IMR-90 (cell line): ENCODE data around the gene CBLN2. TPM values are rescaled to one million over a fixed set of nuclear protein-coding genes. Genes with fewer than 3 reads are reported as not detected.

Source experiments
- ATAC-seq: fragments of 200-7000 bp; cut with Tn5 transposase; 2 replicates; pipeline ENCODE4 v1.9.1; 2020; ENCODE audit warnings: low read depth, mild to moderate bottlenecking, moderate library complexity
- BruUV-seq: library from RNA; stranded (reverse); fragments of 400-500 nt; replicated peaks from 2 replicates; lab custom pipeline; 2021; lab: Mats Ljungman, UMichigan
- CTCF ChIA-PET: fragments of 300-600 bp; formaldehyde crosslinking; extraction: SDS; loops from one replicate; lab custom pipeline; 2021; ENCODE audit warnings: antibody characterized with exemption; lab: Yijun Ruan, JAX
- POLR2A ChIA-PET: fragments of 300-600 bp; sonication (Branson Sonifier 250); formaldehyde crosslinking; loops from one replicate; lab custom pipeline; 2022; ENCODE audit warnings: antibody characterized with exemption; ENCODE audit not compliant: unreplicated experiment; lab: Charles Lee
- DNase-seq: peaks from one replicate; pipeline ENCODE4 v3.0.0; 2013
- H2AFZ ChIP-seq: replicated peaks from 2 replicates; pipeline ENCODE3; 2013; ENCODE audit warnings: low read length, mild to moderate bottlenecking; ENCODE audit not compliant: poor library complexity
- H2AK5ac ChIP-seq: 2 replicates; pipeline ENCODE4 v1.6.1; 2013; ENCODE audit warnings: low read depth, low read length, inconsistent platforms
- H2AK9ac ChIP-seq: replicated peaks from 2 replicates; pipeline ENCODE3; 2013; ENCODE audit warnings: mild to moderate bottlenecking, low read depth, low read length, moderate library complexity; ENCODE audit not compliant: poor library complexity
- H2BK120ac ChIP-seq: 2 replicates; pipeline ENCODE4 v1.6.1; 2013; ENCODE audit warnings: low read depth, low read length, inconsistent platforms
- H2BK15ac ChIP-seq: 3 replicates; pipeline ENCODE4 v1.6.1; 2013; ENCODE audit warnings: low read depth, low read length, inconsistent platforms
- H2BK20ac ChIP-seq: 2 replicates; pipeline ENCODE4 v1.6.1; 2013; ENCODE audit warnings: low read depth, mild to moderate bottlenecking, inconsistent platforms, low read length, moderate library complexity
- H2BK5ac ChIP-seq: 2 replicates; pipeline ENCODE4 v1.6.1; 2013; ENCODE audit warnings: mild to moderate bottlenecking, low read depth, low read length, inconsistent platforms; ENCODE audit not compliant: poor library complexity, severe bottlenecking
- H3K14ac ChIP-seq: replicated peaks from 2 replicates; pipeline ENCODE4 v1.6.1; 2013; ENCODE audit warnings: low read depth, low read length, inconsistent platforms
- H3K18ac ChIP-seq: 2 replicates; pipeline ENCODE4 v1.6.1; 2013; ENCODE audit warnings: low read depth, low read length, control low read depth
- H3K23ac ChIP-seq: 2 replicates; pipeline ENCODE4 v1.6.1; 2013; ENCODE audit warnings: low read depth, low read length, inconsistent platforms
- H3K27ac ChIP-seq: 2 replicates; pipeline ENCODE4 v1.5.1; 2013; ENCODE audit warnings: mild to moderate bottlenecking, control low read depth, low read length; ENCODE audit not compliant: insufficient read depth
- H3K27me3 ChIP-seq: 2 replicates; pipeline ENCODE4 v1.6.1; 2013; ENCODE audit warnings: low read length; ENCODE audit not compliant: control insufficient read depth, insufficient read depth
- H3K36me3 ChIP-seq: 2 replicates; pipeline ENCODE4 v1.6.1; 2013; ENCODE audit warnings: low read length, mixed read lengths; ENCODE audit not compliant: control insufficient read depth, insufficient read depth
- H3K4ac ChIP-seq: 2 replicates; pipeline ENCODE4 v1.6.1; 2013; ENCODE audit warnings: low read depth, low read length, inconsistent platforms
- H3K4me1 ChIP-seq: 2 replicates; pipeline ENCODE4 v1.6.1; 2013; ENCODE audit warnings: low read length, mixed read lengths; ENCODE audit not compliant: control insufficient read depth, insufficient read depth
- H3K4me2 ChIP-seq: 2 replicates; pipeline ENCODE4 v1.6.1; 2013; ENCODE audit warnings: low read depth, mild to moderate bottlenecking, control low read depth, low read length, moderate library complexity
- H3K4me3 ChIP-seq: 2 replicates; pipeline ENCODE4 v1.5.1; 2013; ENCODE audit warnings: low read depth, mild to moderate bottlenecking, control low read depth, low read length, moderate library complexity; ENCODE audit not compliant: insufficient read depth
- H3K56ac ChIP-seq: 2 replicates; pipeline ENCODE4 v1.6.1; 2013; ENCODE audit warnings: low read length, inconsistent platforms; ENCODE audit not compliant: insufficient read depth; ENCODE audit errors: extremely low read depth
- H3K79me1 ChIP-seq, 2 experiments: 2 replicates each; pipeline ENCODE4 v1.6.1; 2013; ENCODE audit warnings: low read length in 2 of 2, inconsistent platforms in 1 of 2, low read depth in 1 of 2
- H3K9ac ChIP-seq: 2 replicates; pipeline ENCODE4 v1.6.1; 2013; ENCODE audit warnings: low read depth, low read length, control low read depth
- H3K9me1 ChIP-seq: 2 replicates; pipeline ENCODE4 v1.6.1; 2013; ENCODE audit warnings: low read length, inconsistent platforms; ENCODE audit not compliant: insufficient read depth
- H3K9me3 ChIP-seq: 2 replicates; pipeline ENCODE4 v1.6.1; 2013; ENCODE audit warnings: low read length; ENCODE audit not compliant: control insufficient read depth, insufficient read depth
- H4K20me1 ChIP-seq: 2 replicates; pipeline ENCODE4 v1.6.1; 2013; ENCODE audit warnings: low read length, inconsistent platforms; ENCODE audit not compliant: insufficient read depth
- H4K5ac ChIP-seq: 2 replicates; pipeline ENCODE4 v1.6.1; 2013; ENCODE audit warnings: mild to moderate bottlenecking, low read depth, low read length, control low read depth
- H4K8ac ChIP-seq, 2 experiments: 2 replicates each; pipeline ENCODE4 v1.6.1; 2013; ENCODE audit warnings: low read depth in 2 of 2, low read length in 2 of 2, control low read depth in 1 of 2, inconsistent platforms in 1 of 2
- H4K91ac ChIP-seq: 2 replicates; pipeline ENCODE4 v1.6.1; 2013; ENCODE audit warnings: low read depth, low read length, inconsistent platforms; ENCODE audit not compliant: insufficient read depth
- CEBPB ChIP-seq: IDR thresholded peaks from 2 replicates; pipeline ENCODE4 v1.6.1; 2012; ENCODE audit warnings: low read depth, low read length, improper control_type of control experiment
- CTCF ChIP-seq: conservative IDR thresholded peaks from 2 replicates; pipeline ENCODE4 v1.5.1; 2012; ENCODE audit warnings: mild to moderate bottlenecking, low read depth, low read length, improper control_type of control experiment
- FOS ChIP-seq: fragments of 150-350 bp; IDR thresholded peaks from 2 replicates; pipeline ENCODE4 v1.6.1; 2016; ENCODE audit warnings: low read depth, low read length
- MAFK ChIP-seq: IDR thresholded peaks from 2 replicates; pipeline ENCODE4 v1.6.1; 2012; ENCODE audit warnings: low read depth, low read length, improper control_type of control experiment
- MAZ ChIP-seq: IDR thresholded peaks from 2 replicates; pipeline ENCODE4 v1.6.1; 2012; ENCODE audit warnings: low read depth, mild to moderate bottlenecking, low read length, improper control_type of control experiment, moderate library complexity, borderline replicate concordance
- NFE2L2 ChIP-seq: fragments of 150-350 bp; IDR thresholded peaks from 2 replicates; pipeline ENCODE4 v1.6.1; 2016; ENCODE audit warnings: low read depth, mild to moderate bottlenecking, low read length
- RAD21 ChIP-seq: IDR thresholded peaks from 2 replicates; pipeline ENCODE4 v1.6.1; 2012; ENCODE audit warnings: low read length, improper control_type of control experiment
- RFX5 ChIP-seq: IDR thresholded peaks from 2 replicates; pipeline ENCODE4 v1.8.0; 2012; ENCODE audit warnings: low read depth, mild to moderate bottlenecking, low read length, moderate library complexity
- USF2 ChIP-seq: fragments of 150-350 bp; IDR thresholded peaks from 2 replicates; pipeline ENCODE4 v1.6.1; 2017; ENCODE audit warnings: mild to moderate bottlenecking, antibody characterized with exemption, low read length, low read depth
- WGBS, 2 experiments: methylation state at CpG; one replicate each; pipeline versions ENCODE4 v1.1.5 to v1.1.7; 2013; ENCODE audit warnings: missing lambda C conversion rate in 2 of 2; ENCODE audit not compliant: insufficient read length in 1 of 2; ENCODE audit errors: extremely low coverage in 2 of 2; 5-methylcytosine and 5-hydroxymethylcytosine counted together
- dilution Hi-C: fragments of 300-500 bp; cut with HindIII; formaldehyde crosslinking; loops from one replicate; pipeline ENCODE4 v1.14.3; 2018; ENCODE audit warnings: low sequenced_read_pairs; ENCODE audit not compliant: unreplicated experiment
- in situ Hi-C: fragments of 300-500 bp; cut with MboI; formaldehyde crosslinking; loops from 3 replicates; pipeline ENCODE4 v1.14.3; 2019; ENCODE audit warnings: low sequenced_read_pairs, inconsistent platforms, mixed read lengths
- intact Hi-C: fragments of 100-400 bp; cut with micrococcal nuclease; formaldehyde crosslinking; loops from 2 replicates; pipeline ENCODE4 v1.10.0; 2022
- polyA plus RNA-seq, 3 experiments: library from polyadenylated mRNA; depleted of rRNA; stranded (reverse); fragments of >200 nt; gene quantifications; 2 replicates each; pipeline ENCODE4 v1.2.3, GENCODE V29; 2012; ENCODE audit warnings: low replicate concordance in 1 of 3
- total RNA-seq: library from RNA; depleted of rRNA; stranded (reverse); fragments of >200 nt; gene quantifications from 2 replicates; pipeline ENCODE4 v1.2.3, GENCODE V29; 2012

The CBLN2 gene
- total and polyA plus RNA-seq, 2 of the 4 experiments (the other 2 are of a cell fraction): not detected

- H3K4me3 ChIP-seq: no peak overlapping the region
These were observed 1.2 kb downstream of the CBLN2 start for GRCh38 chr18:72542984-72543356.

More at GRCh38 chr18:72542984-72543356, 1.2 kb downstream of the CBLN2 start:
- no peak overlapping the region for H2AFZ ChIP-seq
- no peaks in the 10 kb centered on the region for H3K36me3 ChIP-seq
- H2AK9ac ChIP-seq: no peak overlapping the region
- peaks cover 11% of the 10 kb centered on the region for H3K27me3 ChIP-seq
- no peak overlapping the region for H3K23ac ChIP-seq
- H2BK15ac ChIP-seq: no peak overlapping the region
- ChIA-PET CTCF (no interaction called here), POLR2A (no interaction called here)
- H3K56ac ChIP-seq: no peak overlapping the region
- no peak overlapping the region for H2AK5ac ChIP-seq
- H4K8ac ChIP-seq: no peak overlapping the region
- no peak overlapping the region for H3K27ac ChIP-seq
- intact Hi-C loops: no loop called here
- WGBS, 2 experiments: 20% methylated on average over 2 of the region's 20 CpGs; no CpG with 5 or more reads in 1 of the 2 experiments
- no peak for DNase-seq
- in situ Hi-C loops: no loop called here
- H4K5ac ChIP-seq: no peak overlapping the region
- no peak overlapping the region for H3K9ac ChIP-seq
- no peaks in the 10 kb centered on the region for H3K9me1 ChIP-seq
- no peak for TF ChIP-seq MAFK
- TF ChIP-seq USF2: no peak
- no peak for TF ChIP-seq RAD21
- TF ChIP-seq FOS: no peak
- no peak for TF ChIP-seq RFX5
- no peak for TF ChIP-seq NFE2L2
- TF ChIP-seq CTCF: no peak
- TF ChIP-seq CEBPB: no peak
- TF ChIP-seq MAZ: no peak
- no peak for ATAC-seq
- no peak overlapping the region for H3K4me2 ChIP-seq
- H4K20me1 ChIP-seq: no peaks in the 10 kb centered on the region
- no peaks in the 10 kb centered on the region for H3K4me1 ChIP-seq
- H2BK20ac ChIP-seq: no peak overlapping the region
- dilution Hi-C loops: no loop called here
- 0 out of 2 replicates have a peak, but pooled peaks cover 1% of the 10 kb centered on the region for H3K9me3 ChIP-seq
- no peaks in the 10 kb centered on the region for H3K79me1 ChIP-seq
- BruUV-seq: no TSS peak
- H3K4ac ChIP-seq: no peak overlapping the region
- no peak overlapping the region for H3K14ac ChIP-seq
- H2BK120ac ChIP-seq: no peak overlapping the region
- no peak overlapping the region for H4K91ac ChIP-seq
- H2BK5ac ChIP-seq: no peak overlapping the region
- H3K18ac ChIP-seq: no peak overlapping the region
